HepG2 (cell line): ENCODE measurements around the gene RBP5. TPM values are rescaled to one million over a fixed set of nuclear protein-coding genes. Genes with fewer than 3 reads are reported as not detected.

Experiments used
- ATAC-seq: fragments of 200-7000 bp; cut with Tn5 transposase; 3 replicates; pipeline ENCODE4 v1.9.1; 2020; ENCODE audit warnings: mild to moderate bottlenecking, moderate library complexity
- BruUV-seq: library from RNA; stranded (reverse); fragments of 400-500 nt; replicated peaks from 2 replicates; lab custom pipeline; 2021; lab: Mats Ljungman, UMichigan
- CTCF ChIA-PET: fragments of 300-600 bp; formaldehyde crosslinking; extraction: SDS; loops from one replicate; lab custom pipeline; 2021; ENCODE audit warnings: low total read pairs, inconsistent platforms, low intra/inter-chr PET ratio; lab: Yijun Ruan, JAX
- POLR2A ChIA-PET: fragments of 350-600 bp; sonication (Branson Sonifier 250); formaldehyde crosslinking; loops from one replicate; lab custom pipeline; 2020; ENCODE audit warnings: antibody characterized with exemption, inconsistent platforms; lab: Yijun Ruan, JAX
- DNase-seq: peaks from one replicate; pipeline ENCODE4 v3.0.0-alpha.2; 2015; ENCODE audit warnings: low spot score
- FAIRE-seq: peaks from 3 replicates; lab custom pipeline; 2011; peaks lifted over from hg19 to GRCh38; lab: Jason Lieb, UNC
- H2AFZ ChIP-seq: one replicate; pipeline ENCODE4 v1.6.1; 2011; ENCODE audit warnings: low read length, inconsistent platforms
- H3K27ac ChIP-seq: fragments of 300-600 bp; 3 replicates; pipeline ENCODE4 v1.8.0; 2011; ENCODE audit warnings: mixed run types, mild to moderate bottlenecking, mixed read lengths, low read length, inconsistent platforms; ENCODE audit not compliant: insufficient read depth; ENCODE audit errors: extremely low read length
- H3K27me3 ChIP-seq, 2 experiments: fragments of 200-600 bp in 1 of 2; 2 replicates in 1 of 2; 3 replicates in 1 of 2; pipeline versions ENCODE4 v1.6.0 to v1.8.0; 2011; ENCODE audit warnings: low read length in 2 of 2, mild to moderate bottlenecking in 2 of 2, moderate library complexity in 2 of 2, inconsistent platforms in 1 of 2; ENCODE audit not compliant: insufficient read depth in 2 of 2, control insufficient read depth in 1 of 2
- H3K36me3 ChIP-seq, 2 experiments: fragments of 200-600 bp in 1 of 2; replicated peaks in 1 of 2; 2 replicates in 1 of 2; 3 replicates in 1 of 2; pipeline versions ENCODE4 v1.5.1 to v1.8.0; 2011; ENCODE audit warnings: low read length in 2 of 2, inconsistent platforms in 1 of 2; ENCODE audit not compliant: insufficient read depth in 2 of 2, control insufficient read depth in 1 of 2
- H3K4me1 ChIP-seq: 2 replicates; pipeline ENCODE4 v1.5.1; 2012; ENCODE audit warnings: low read length, inconsistent platforms; ENCODE audit not compliant: insufficient read depth
- H3K4me2 ChIP-seq: 2 replicates; pipeline ENCODE4 v1.6.0; 2011; ENCODE audit warnings: low read depth, low read length, inconsistent platforms
- H3K4me3 ChIP-seq, 3 experiments: fragments of 200-600 bp in 1 of 3; sonication (generic), shearing (Covaris generic) in 1 of 3; replicated peaks in 1 of 3; 2 replicates each; pipeline ENCODE4 v1.5.1; 2011 to 2016; ENCODE audit warnings: low read length in 3 of 3, inconsistent platforms in 2 of 3, low read depth in 2 of 3, mild to moderate bottlenecking in 2 of 3, control low read depth in 1 of 3, mixed read lengths in 1 of 3; ENCODE audit not compliant: insufficient read depth in 1 of 3
- H3K79me2 ChIP-seq: one replicate; pipeline ENCODE4 v1.6.1; 2011; ENCODE audit warnings: low read length, inconsistent platforms; ENCODE audit not compliant: insufficient read depth
- H3K9ac ChIP-seq: 2 replicates; pipeline ENCODE4 v1.6.0; 2011; ENCODE audit warnings: mild to moderate bottlenecking, low read depth, low read length, inconsistent platforms; ENCODE audit not compliant: insufficient read depth
- H3K9me3 ChIP-seq: 2 replicates; pipeline ENCODE4 v1.5.1; 2012; ENCODE audit warnings: mild to moderate bottlenecking, low read length
- H4K20me1 ChIP-seq: 2 replicates; pipeline ENCODE4 v1.6.0; 2011; ENCODE audit warnings: inconsistent platforms, mild to moderate bottlenecking, low read length, moderate library complexity; ENCODE audit not compliant: insufficient read depth
- ATF2 ChIP-seq: sonication (generic); formaldehyde crosslinking; IDR thresholded peaks from 2 replicates; pipeline ENCODE4 v1.4.0; 2020; ENCODE audit warnings: missing genetic modification reagents
- CBX2 ChIP-seq, 2 experiments: fragments of 200-600 bp in 1 of 2; sonication (generic); formaldehyde crosslinking in 1 of 2; IDR thresholded peaks; 2 replicates each; pipeline versions ENCODE4 v1.7.0 to v1.8.1; 2018 to 2022; ENCODE audit warnings: low read depth in 2 of 2, low read length in 1 of 2, mild to moderate bottlenecking in 1 of 2, missing genetic modification reagents in 1 of 2
- CC2D1A ChIP-seq: sonication (generic); formaldehyde crosslinking; IDR thresholded peaks from 2 replicates; pipeline ENCODE4 v1.8.1; 2023; ENCODE audit warnings: mild to moderate bottlenecking, missing genetic modification reagents
- CHD4 ChIP-seq: fragments of 200-600 bp; sonication (generic); IDR thresholded peaks from 2 replicates; pipeline ENCODE4 v1.7.0; 2017; ENCODE audit warnings: mild to moderate bottlenecking, low read length, borderline replicate concordance
- JDP2 ChIP-seq: sonication (generic); formaldehyde crosslinking; IDR thresholded peaks from 2 replicates; pipeline ENCODE4 v1.8.1; 2022; ENCODE audit warnings: missing genetic modification reagents, borderline replicate concordance
- MYC ChIP-seq: sonication (generic); formaldehyde crosslinking; IDR thresholded peaks from 2 replicates; pipeline ENCODE4 v1.9.0; 2021; ENCODE audit warnings: missing genetic modification reagents, borderline replicate concordance
- SKIL ChIP-seq: sonication (generic); formaldehyde crosslinking; IDR thresholded peaks from 2 replicates; pipeline ENCODE4 v1.8.0; 2022; ENCODE audit warnings: missing genetic modification reagents, mild to moderate bottlenecking, moderate library complexity, borderline replicate concordance
- TAF1 ChIP-seq: sonication (generic); formaldehyde crosslinking; IDR thresholded peaks from 2 replicates; pipeline ENCODE4 v1.4.0; 2020; ENCODE audit warnings: missing genetic modification reagents
- WIZ ChIP-seq: sonication (generic); formaldehyde crosslinking; IDR thresholded peaks from 2 replicates; pipeline ENCODE4 v1.5.1; 2020; ENCODE audit warnings: mild to moderate bottlenecking, missing genetic modification reagents
- ZC3H4 ChIP-seq: sonication (generic); formaldehyde crosslinking; IDR thresholded peaks from 2 replicates; pipeline ENCODE4 v1.4.0; 2020; ENCODE audit warnings: missing genetic modification reagents, borderline replicate concordance
- ZNF468 ChIP-seq: sonication (generic); formaldehyde crosslinking; IDR thresholded peaks from 2 replicates; pipeline ENCODE4 v1.8.0; 2022; ENCODE audit warnings: mild to moderate bottlenecking, moderate library complexity, missing genetic modification reagents
- ZNF503 ChIP-seq: sonication (generic); formaldehyde crosslinking; IDR thresholded peaks from 2 replicates; pipeline ENCODE4 v1.4.0; 2020; ENCODE audit warnings: missing genetic modification reagents
- ZNF576 ChIP-seq: sonication (generic); formaldehyde crosslinking; IDR thresholded peaks from 2 replicates; pipeline ENCODE4 v1.4.0; 2020; ENCODE audit warnings: mild to moderate bottlenecking, missing genetic modification reagents
- ZNF766 ChIP-seq: sonication (generic); formaldehyde crosslinking; IDR thresholded peaks from 2 replicates; pipeline ENCODE4 v1.5.0; 2020; ENCODE audit warnings: missing genetic modification reagents, borderline replicate concordance
- ZNF773 ChIP-seq: sonication (generic); formaldehyde crosslinking; IDR thresholded peaks from 2 replicates; pipeline ENCODE4 v1.4.0; 2020; ENCODE audit warnings: missing genetic modification reagents, borderline replicate concordance
- ZXDC ChIP-seq: sonication (generic); formaldehyde crosslinking; IDR thresholded peaks from 2 replicates; pipeline ENCODE4 v1.5.0; 2020; ENCODE audit warnings: mild to moderate bottlenecking, missing genetic modification reagents
- WGBS: methylation state at CpG from one replicate; pipeline ENCODE4 v1.1.6; 2017; ENCODE audit warnings: low lambda C conversion rate; 5-methylcytosine and 5-hydroxymethylcytosine counted together
- in situ Hi-C: cut with HindIII; loops from 2 replicates; pipeline ENCODE4 v1.10.0; 2017; ENCODE audit warnings: low pct_unique_long_range_greater_than_20kb; ENCODE audit not compliant: extremely low pct_ligation_motif_present
- intact Hi-C: fragments of 100-400 bp; cut with micrococcal nuclease; formaldehyde crosslinking; loops from one replicate; pipeline ENCODE4 v1.10.0; 2022; ENCODE audit not compliant: unreplicated experiment
- polyA plus RNA-seq, 8 experiments: library from polyadenylated mRNA; depleted of rRNA in 3 of 8; stranded (reverse) in 7 of 8; unstranded in 1 of 8; fragments of >200 nt; fragmentation: Illumina TruSeq in 4 of 8; extraction: Trizol in 4 of 8; gene quantifications; 2 replicates each; pipeline versions ENCODE4 v1.2.1 to v1.2.3, GENCODE V29; 2011 to 2016; ENCODE audit warnings: low read depth in 4 of 8, missing spikeins in 1 of 8, mixed read lengths in 1 of 8; ENCODE audit not compliant: insufficient read depth in 1 of 8
- total RNA-seq, 5 experiments: library from RNA; depleted of rRNA; stranded (reverse); fragments of >200 nt; fragmentation: Illumina TruSeq; extraction: Trizol; gene quantifications; 2 replicates each; pipeline ENCODE4 v1.2.3, GENCODE V29; 2016; ENCODE audit warnings: low read depth in 1 of 5

Gene RBP5
- total and polyA plus RNA-seq, 2 of the 13 experiments (the other 11 are each of a cell fraction or from before 2014, with no cell fraction given) = 13.8 to 19.8 TPM

- ATAC-seq = peak; percentile 13; the same call in 1 of the 3 replicates
- H3K36me3 ChIP-seq = peaks cover 27 to 31% of the 10 kb centered on the region in 2 experiments; a peak in 4 of 5 replicates
- POLR2A ChIA-PET = interaction anchor here (1.1 kb wide), 1 partner anchor 27 kb away, joined by 3 read pairs; the partner anchor contains the start of gene RBP5
- H3K27ac ChIP-seq = no peak overlapping the region
- in situ Hi-C loops = no loop called here
- BruUV-seq = no TSS peak
- no peaks in the 10 kb centered on the region for H3K79me2 ChIP-seq
- H3K4me3 ChIP-seq = no peak overlapping the region
- 91% methylated on average over 5 of the region's 8 CpGs for WGBS
- CTCF ChIA-PET = no interaction called here
- no peak overlapping the region for H2AFZ ChIP-seq
- H4K20me1 ChIP-seq = no peaks in the 10 kb centered on the region
- no peak for DNase-seq
- H3K9me3 ChIP-seq = no peaks in the 10 kb centered on the region
- H3K9ac ChIP-seq = no peak overlapping the region
- no peak for FAIRE-seq
- no peaks in the 10 kb centered on the region for H3K27me3 ChIP-seq
- intact Hi-C loops = no loop called here
- H3K4me1 ChIP-seq = no peaks in the 10 kb centered on the region
- H3K4me2 ChIP-seq = no peak overlapping the region
- no peak for TF ChIP-seq CBX2 (IDR thresholded peaks at IDR 0.05; ENCODE audit: low read depth, low read length)
- no peak for TF ChIP-seq CBX2 (CRISPR knock-in tag; IDR thresholded peaks at IDR 0.05; ENCODE audit: low read depth)
- TF ChIP-seq ZNF503 = no peak
- no peak for TF ChIP-seq ZC3H4
- TF ChIP-seq ZNF576 (CRISPR knock-in tag) = no peak
- no peak for TF ChIP-seq ZXDC
- TF ChIP-seq JDP2 (CRISPR knock-in tag) = no peak
- TF ChIP-seq ZNF773 (CRISPR knock-in tag) = no peak
- no peak for TF ChIP-seq CC2D1A (CRISPR knock-in tag)
- TF ChIP-seq ATF2 = no peak
- TF ChIP-seq MYC (CRISPR knock-in tag) = no peak
- TF ChIP-seq WIZ (CRISPR knock-in tag) = no peak
- no peak for TF ChIP-seq SKIL (CRISPR knock-in tag)
- no peak for TF ChIP-seq ZNF468 (CRISPR knock-in tag)
- TF ChIP-seq CHD4 = no peak
- TF ChIP-seq TAF1 = no peak
- TF ChIP-seq ZNF766 (CRISPR knock-in tag) = no peak
These were observed 26.9 kb upstream of the RBP5 start for GRCh38 chr12:7155471-7156034.
